ENCODE measurements around the gene TRMT6.

Gene TRMT6

GRCh38 chr20:5973971-5974370, 23.6 kb upstream of the TRMT6 start:
- no peak overlapping the region for H3K27ac Mint-ChIP-seq

GRCh38 chr20:5973172-5973571, 22.8 kb upstream of the TRMT6 start:
- H3K27ac Mint-ChIP-seq = no peak overlapping the region
- no peak overlapping the region for H3K4me3 Mint-ChIP-seq
- peaks cover 34% of the 10 kb centered on the region for H3K36me3 Mint-ChIP-seq (ENCODE audit: low read depth)
- no peaks in the 10 kb centered on the region for H3K9me3 Mint-ChIP-seq
- H3K4me1 Mint-ChIP-seq (ENCODE audit: low read depth) = no peaks in the 10 kb centered on the region
- DNase-seq (ENCODE audit: low spot score) = no peak
- H3K27me3 Mint-ChIP-seq (ENCODE audit: low read depth) = no peaks in the 10 kb centered on the region

More at GRCh38 chr20:5973971-5974370, 23.6 kb upstream of the TRMT6 start:
- H3K4me1 Mint-ChIP-seq (ENCODE audit: low read depth) = no peaks in the 10 kb centered on the region
- peaks cover 38% of the 10 kb centered on the region for H3K36me3 Mint-ChIP-seq (ENCODE audit: low read depth)
- no peak for DNase-seq (ENCODE audit: low spot score)
- H3K4me3 Mint-ChIP-seq = no peak overlapping the region
- no peaks in the 10 kb centered on the region for H3K9me3 Mint-ChIP-seq
- H3K27me3 Mint-ChIP-seq (ENCODE audit: low read depth) = no peaks in the 10 kb centered on the region

- DNase-seq (ENCODE audit: low spot score) = no peak
- no peak overlapping the region for H3K4me3 Mint-ChIP-seq
- no peaks in the 10 kb centered on the region for H3K27me3 Mint-ChIP-seq (ENCODE audit: low read depth)
- H3K9me3 Mint-ChIP-seq = no peaks in the 10 kb centered on the region
- peaks cover 36% of the 10 kb centered on the region for H3K36me3 Mint-ChIP-seq (ENCODE audit: low read depth)
- H3K4me1 Mint-ChIP-seq (ENCODE audit: low read depth) = peaks cover 1% of the 10 kb centered on the region
- H3K27ac Mint-ChIP-seq = no peak overlapping the region
These were observed 20.9 kb upstream of the TRMT6 start for GRCh38 chr20:5971203-5971602.

- Mint-ChIP-seq H3K4me3 (no peak overlapping the region), H3K27ac (peak overlapping the region; percentile 41), H3K27me3 (ENCODE audit: low read depth) (no peaks in the 10 kb centered on the region), H3K4me1 (ENCODE audit: low read depth) (peaks cover 1% of the 10 kb centered on the region), H3K36me3 (ENCODE audit: low read depth) (peaks cover 42% of the 10 kb centered on the region), H3K9me3 (no peaks in the 10 kb centered on the region)
- DNase-seq (ENCODE audit: low spot score) = no peak
These were observed 20.0 kb upstream of the TRMT6 start for GRCh38 chr20:5970381-5970780.

GRCh38 chr20:5969940-5970339, 19.6 kb upstream of the TRMT6 start:
- H3K27ac Mint-ChIP-seq = no peak overlapping the region
- peaks cover 45% of the 10 kb centered on the region for H3K36me3 Mint-ChIP-seq (ENCODE audit: low read depth)
- peaks cover 1% of the 10 kb centered on the region for H3K4me1 Mint-ChIP-seq (ENCODE audit: low read depth)
- no peaks in the 10 kb centered on the region for H3K9me3 Mint-ChIP-seq
- no peak overlapping the region for H3K4me3 Mint-ChIP-seq
- no peak for DNase-seq (ENCODE audit: low spot score)
- no peaks in the 10 kb centered on the region for H3K27me3 Mint-ChIP-seq (ENCODE audit: low read depth)

- H3K27ac Mint-ChIP-seq = no peak overlapping the region
- peaks cover 47% of the 10 kb centered on the region for H3K36me3 Mint-ChIP-seq (ENCODE audit: low read depth)
- H3K9me3 Mint-ChIP-seq = no peaks in the 10 kb centered on the region
- no peak for DNase-seq (ENCODE audit: low spot score)
- peaks cover 1% of the 10 kb centered on the region for H3K4me1 Mint-ChIP-seq (ENCODE audit: low read depth)
- H3K27me3 Mint-ChIP-seq (ENCODE audit: low read depth) = no peaks in the 10 kb centered on the region
- H3K4me3 Mint-ChIP-seq = no peak overlapping the region
These were observed 19.1 kb upstream of the TRMT6 start for GRCh38 chr20:5969348-5969935.

GRCh38 chr20:5968462-5968861, 18.1 kb upstream of the TRMT6 start:
- peaks cover 1% of the 10 kb centered on the region for H3K4me1 Mint-ChIP-seq (ENCODE audit: low read depth)

GRCh38 chr20:5967469-5967868, 17.1 kb upstream of the TRMT6 start:
- peaks cover 1% of the 10 kb centered on the region for H3K4me1 Mint-ChIP-seq (ENCODE audit: low read depth)
- no peak overlapping the region for H3K4me3 Mint-ChIP-seq
- no peak for DNase-seq (ENCODE audit: low spot score)
- H3K36me3 Mint-ChIP-seq (ENCODE audit: low read depth) = peaks cover 50% of the 10 kb centered on the region
- H3K27ac Mint-ChIP-seq = no peak overlapping the region
- H3K27me3 Mint-ChIP-seq (ENCODE audit: low read depth) = no peaks in the 10 kb centered on the region
- H3K9me3 Mint-ChIP-seq = no peaks in the 10 kb centered on the region

More at GRCh38 chr20:5968462-5968861, 18.1 kb upstream of the TRMT6 start:
- no peaks in the 10 kb centered on the region for H3K9me3 Mint-ChIP-seq
- H3K27me3 Mint-ChIP-seq (ENCODE audit: low read depth) = no peaks in the 10 kb centered on the region
- no peak overlapping the region for H3K4me3 Mint-ChIP-seq
- no peak overlapping the region for H3K27ac Mint-ChIP-seq
- no peak for DNase-seq (ENCODE audit: low spot score)
- H3K36me3 Mint-ChIP-seq (ENCODE audit: low read depth) = peaks cover 52% of the 10 kb centered on the region

- H3K4me1 Mint-ChIP-seq (ENCODE audit: low read depth) = peaks cover 40% of the 10 kb centered on the region
- H3K27me3 Mint-ChIP-seq (ENCODE audit: low read depth) = peaks cover 2% of the 10 kb centered on the region
- no peak for DNase-seq (ENCODE audit: low spot score)
- peak overlapping the region; percentile 93 for H3K27ac Mint-ChIP-seq
- H3K4me3 Mint-ChIP-seq = peak overlapping the region; percentile 94
- H3K36me3 Mint-ChIP-seq (ENCODE audit: low read depth) = peaks cover 44% of the 10 kb centered on the region
- H3K9me3 Mint-ChIP-seq = no peaks in the 10 kb centered on the region
These were observed 426 bp downstream of the TRMT6 start for GRCh38 chr20:5949943-5950270.

- Mint-ChIP-seq H3K27me3 (ENCODE audit: low read depth) (peaks cover 2% of the 10 kb centered on the region), H3K27ac (peak overlapping the region; percentile 42), H3K9me3 (no peaks in the 10 kb centered on the region), H3K36me3 (ENCODE audit: low read depth) (peaks cover 48% of the 10 kb centered on the region), H3K4me3 (no peak overlapping the region), H3K4me1 (ENCODE audit: low read depth) (peaks cover 34% of the 10 kb centered on the region)
- peak; percentile 58 for DNase-seq (ENCODE audit: low spot score)
These were observed 3.1 kb downstream of the TRMT6 start for GRCh38 chr20:5947276-5947675.

- no peak for DNase-seq (ENCODE audit: low spot score)
- H3K4me1 Mint-ChIP-seq (ENCODE audit: low read depth) = peaks cover 23% of the 10 kb centered on the region
- H3K27ac Mint-ChIP-seq = no peak overlapping the region
- H3K27me3 Mint-ChIP-seq (ENCODE audit: low read depth) = peaks cover 2% of the 10 kb centered on the region
- no peak overlapping the region for H3K4me3 Mint-ChIP-seq
- no peaks in the 10 kb centered on the region for H3K9me3 Mint-ChIP-seq
- peaks cover 55% of the 10 kb centered on the region for H3K36me3 Mint-ChIP-seq (ENCODE audit: low read depth)
These were observed 4.4 kb downstream of the TRMT6 start for GRCh38 chr20:5945963-5946362.

- no peak for DNase-seq (ENCODE audit: low spot score)
- Mint-ChIP-seq H3K27ac (no peak overlapping the region), H3K9me3 (no peaks in the 10 kb centered on the region), H3K36me3 (ENCODE audit: low read depth) (peaks cover 42% of the 10 kb centered on the region), H3K4me1 (ENCODE audit: low read depth) (no peaks in the 10 kb centered on the region), H3K27me3 (ENCODE audit: low read depth) (no peaks in the 10 kb centered on the region), H3K4me3 (no peak overlapping the region)
These were observed 11.8 kb downstream of the TRMT6 start for GRCh38 chr20:5938456-5939029.

- no peaks in the 10 kb centered on the region for H3K4me1 Mint-ChIP-seq (ENCODE audit: low read depth)
- no peak overlapping the region for H3K27ac Mint-ChIP-seq
- no peak for DNase-seq (ENCODE audit: low spot score)
- peaks cover 23% of the 10 kb centered on the region for H3K36me3 Mint-ChIP-seq (ENCODE audit: low read depth)
- H3K9me3 Mint-ChIP-seq = no peaks in the 10 kb centered on the region
- no peak overlapping the region for H3K4me3 Mint-ChIP-seq
- H3K27me3 Mint-ChIP-seq (ENCODE audit: low read depth) = no peaks in the 10 kb centered on the region
These were observed 14.1 kb downstream of the TRMT6 start for GRCh38 chr20:5936238-5936637.

GRCh38 chr20:5935384-5935783, 14.9 kb downstream of the TRMT6 start:
- Mint-ChIP-seq H3K4me3 (no peak overlapping the region), H3K36me3 (ENCODE audit: low read depth) (peaks cover 20% of the 10 kb centered on the region), H3K27me3 (ENCODE audit: low read depth) (no peaks in the 10 kb centered on the region), H3K9me3 (no peaks in the 10 kb centered on the region), H3K27ac (no peak overlapping the region), H3K4me1 (ENCODE audit: low read depth) (no peaks in the 10 kb centered on the region)
- DNase-seq (ENCODE audit: low spot score) = no peak
